Glutamatergic neuron (in vitro differentiated cells): ENCODE results near the gene SELENOO. TPM values are rescaled to one million over a fixed set of nuclear protein-coding genes. Genes with fewer than 3 reads are reported as not detected.

Source experiments
- DNase-seq: peaks from one replicate; pipeline ENCODE4 v3.0.0; 2022
- H3K27ac Mint-ChIP-seq: one replicate; pipeline ENCODE4 v1.8.0; 2020; ENCODE audit warnings: mild to moderate bottlenecking, mixed read lengths, inconsistent platforms; ENCODE audit not compliant: unreplicated experiment
- H3K27me3 Mint-ChIP-seq: one replicate; pipeline ENCODE4 v1.8.0; 2020; ENCODE audit warnings: mild to moderate bottlenecking, moderate library complexity, mixed read lengths, inconsistent platforms; ENCODE audit not compliant: unreplicated experiment
- H3K36me3 Mint-ChIP-seq: one replicate; pipeline ENCODE4 v1.8.0; 2020; ENCODE audit warnings: mild to moderate bottlenecking, mixed read lengths, inconsistent platforms; ENCODE audit not compliant: unreplicated experiment
- H3K4me1 Mint-ChIP-seq: one replicate; pipeline ENCODE4 v1.8.0; 2020; ENCODE audit warnings: mild to moderate bottlenecking, low read depth, mixed read lengths, inconsistent platforms; ENCODE audit not compliant: unreplicated experiment
- H3K4me3 Mint-ChIP-seq: one replicate; pipeline ENCODE4 v1.8.0; 2020; ENCODE audit warnings: mild to moderate bottlenecking, mixed read lengths, inconsistent platforms; ENCODE audit not compliant: unreplicated experiment
- H3K9me3 Mint-ChIP-seq: one replicate; pipeline ENCODE4 v1.8.0; 2020; ENCODE audit warnings: mild to moderate bottlenecking, moderate library complexity, mixed read lengths, inconsistent platforms; ENCODE audit not compliant: unreplicated experiment
- CTCF ChIP-seq: fragments of 200-600 bp; sonication (generic); IDR thresholded peaks from one replicate; pipeline ENCODE4 v1.5.0; 2021; ENCODE audit not compliant: partially characterized antibody, unreplicated experiment
- total RNA-seq: library from RNA; stranded (reverse); fragmentation: NEBNext Ultra II Directional; extraction: Animal tissue kit (Norgen Biotek cat#: 25700); gene quantifications from one replicate; pipeline ENCODE4 v1.2.1, GENCODE V29; 2021; ENCODE audit not compliant: unreplicated experiment

The SELENOO gene
- total RNA-seq, 1 donor from 2014 or later, result 23.9 TPM

GRCh38 chr22:50258361-50259292, 57.8 kb downstream of the SELENOO start:
- H3K9me3 Mint-ChIP-seq, result peaks cover 2% of the 10 kb centered on the region
- no peak overlapping the region for H3K4me3 Mint-ChIP-seq
- peaks cover 12% of the 10 kb centered on the region for H3K27me3 Mint-ChIP-seq
- H3K4me1 Mint-ChIP-seq, result no peaks in the 10 kb centered on the region
- no peak for DNase-seq
- H3K36me3 Mint-ChIP-seq, result no peaks in the 10 kb centered on the region
- no peak overlapping the region for H3K27ac Mint-ChIP-seq
- no peak for TF ChIP-seq CTCF

GRCh38 chr22:50259302-50259701, 58.5 kb downstream of the SELENOO start:
- no peak for DNase-seq
- Mint-ChIP-seq H3K27ac (no peak overlapping the region), H3K9me3 (peaks cover 2% of the 10 kb centered on the region), H3K36me3 (no peaks in the 10 kb centered on the region), H3K4me1 (no peaks in the 10 kb centered on the region), H3K27me3 (peaks cover 12% of the 10 kb centered on the region), H3K4me3 (no peak overlapping the region)
- no peak for TF ChIP-seq CTCF

- no peaks in the 10 kb centered on the region for H3K9me3 Mint-ChIP-seq
- H3K36me3 Mint-ChIP-seq, result no peaks in the 10 kb centered on the region
Measured at GRCh38 chr22:50260434-50260800, 59.6 kb downstream of the SELENOO start.

GRCh38 chr22:50260801-50261614, 60.2 kb downstream of the SELENOO start:
- H3K27me3 Mint-ChIP-seq, result peaks cover 9% of the 10 kb centered on the region
- H3K27ac Mint-ChIP-seq, result no peak overlapping the region
- no peak for TF ChIP-seq CTCF
- no peaks in the 10 kb centered on the region for H3K36me3 Mint-ChIP-seq
- peak overlapping the region; percentile 76 for H3K4me3 Mint-ChIP-seq
- no peaks in the 10 kb centered on the region for H3K4me1 Mint-ChIP-seq
- DNase-seq, result peak; percentile 75
- no peaks in the 10 kb centered on the region for H3K9me3 Mint-ChIP-seq

More at GRCh38 chr22:50260434-50260800, 59.6 kb downstream of the SELENOO start:
- no peak for DNase-seq
- TF ChIP-seq CTCF, result no peak
- Mint-ChIP-seq H3K4me3 (peak overlapping the region; percentile 76), H3K4me1 (no peaks in the 10 kb centered on the region), H3K27me3 (peaks cover 10% of the 10 kb centered on the region), H3K27ac (no peak overlapping the region)
